Measurements from ENCODE around the gene MOG.

Gene MOG

GRCh38 chr6:29696147-29697125 is 39.5 kb downstream of the MOG start:
- Histone ChIP-seq H3K9me2 (replicated peaks; ENCODE audit: control insufficient read depth, low read length) (no peaks in the 10 kb centered on the region), H3K4me1 (ENCODE audit: control insufficient read depth, low read length) (no peaks in the 10 kb centered on the region), H3K79me2 (ENCODE audit: control insufficient read depth, low read length) (no peaks in the 10 kb centered on the region), H4K20me1 (ENCODE audit: control insufficient read depth, insufficient read depth, low read depth, low read length) (no peaks in the 10 kb centered on the region), H3K4me3 (ENCODE audit: low read length) (no peak overlapping the region), H3K4me2 (ENCODE audit: low read length) (no peak overlapping the region), H3K36me3 (ENCODE audit: control insufficient read depth, low read length) (no peaks in the 10 kb centered on the region), H3K27me3 (ENCODE audit: control insufficient read depth, low read length) (no peaks in the 10 kb centered on the region), H3K9me3 (ENCODE audit: control insufficient read depth, insufficient read depth, low read length) (no peaks in the 10 kb centered on the region), H3K27ac (ENCODE audit: low read depth, low read length) (no peak overlapping the region), H3F3A (ENCODE audit: control insufficient read depth, insufficient read depth) (no peaks in the 10 kb centered on the region)
- TF ChIP-seq, protein P1, sequence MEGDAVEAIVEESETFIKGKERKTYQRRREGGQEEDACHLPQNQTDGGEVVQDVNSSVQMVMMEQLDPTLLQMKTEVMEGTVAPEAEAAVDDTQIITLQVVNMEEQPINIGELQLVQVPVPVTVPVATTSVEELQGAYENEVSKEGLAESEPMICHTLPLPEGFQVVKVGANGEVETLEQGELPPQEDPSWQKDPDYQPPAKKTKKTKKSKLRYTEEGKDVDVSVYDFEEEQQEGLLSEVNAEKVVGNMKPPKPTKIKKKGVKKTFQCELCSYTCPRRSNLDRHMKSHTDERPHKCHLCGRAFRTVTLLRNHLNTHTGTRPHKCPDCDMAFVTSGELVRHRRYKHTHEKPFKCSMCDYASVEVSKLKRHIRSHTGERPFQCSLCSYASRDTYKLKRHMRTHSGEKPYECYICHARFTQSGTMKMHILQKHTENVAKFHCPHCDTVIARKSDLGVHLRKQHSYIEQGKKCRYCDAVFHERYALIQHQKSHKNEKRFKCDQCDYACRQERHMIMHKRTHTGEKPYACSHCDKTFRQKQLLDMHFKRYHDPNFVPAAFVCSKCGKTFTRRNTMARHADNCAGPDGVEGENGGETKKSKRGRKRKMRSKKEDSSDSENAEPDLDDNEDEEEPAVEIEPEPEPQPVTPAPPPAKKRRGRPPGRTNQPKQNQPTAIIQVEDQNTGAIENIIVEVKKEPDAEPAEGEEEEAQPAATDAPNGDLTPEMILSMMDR (IDR thresholded peaks at IDR 0.05; ENCODE audit: low read depth, low read length, poor library complexity, severe bottlenecking) = peak; percentile 56
- no peak for TF ChIP-seq EZH2phosphoT487 (IDR thresholded peaks at IDR 0.05; ENCODE audit: borderline replicate concordance, low read length)

DNA sequence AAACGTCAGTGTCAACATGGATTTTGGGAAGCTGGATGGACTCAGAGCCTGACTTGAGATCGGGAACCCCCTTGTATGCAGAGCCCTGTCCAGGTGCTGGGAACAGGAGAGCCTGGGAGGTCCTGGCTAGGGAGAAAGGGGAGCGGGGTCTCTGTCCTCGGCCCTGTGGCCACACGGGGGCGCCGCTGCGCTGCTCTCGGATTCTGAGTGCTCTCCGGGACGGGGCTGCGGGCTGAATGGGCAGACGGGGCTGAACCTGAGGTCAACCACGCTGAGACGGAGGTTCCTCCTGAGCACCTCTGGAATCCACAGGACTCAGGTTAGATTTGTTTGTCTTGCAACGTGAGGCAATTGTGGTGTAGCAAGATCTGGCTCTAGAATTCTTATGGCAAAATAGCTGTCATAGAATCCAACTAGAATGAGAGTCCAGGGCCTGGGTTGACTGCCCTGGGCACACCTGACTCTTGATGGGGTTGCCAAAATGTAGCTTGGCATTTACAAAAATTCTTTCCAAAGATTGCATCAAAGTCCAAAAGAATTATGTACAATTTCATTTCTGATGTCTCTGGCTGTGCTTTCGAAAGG is 45.7 kb downstream of the MOG start:
- TF ChIP-seq, protein P1 (IDR thresholded peaks at IDR 0.05; ENCODE audit: low read depth, low read length, poor library complexity, severe bottlenecking) = peak; percentile 76
- TF ChIP-seq EZH2phosphoT487 (IDR thresholded peaks at IDR 0.05; ENCODE audit: borderline replicate concordance, low read length) = no peak
- Histone ChIP-seq H3K9me2 (replicated peaks; ENCODE audit: control insufficient read depth, low read length) (no peaks in the 10 kb centered on the region), H3K36me3 (ENCODE audit: control insufficient read depth, low read length) (no peaks in the 10 kb centered on the region), H4K20me1 (ENCODE audit: control insufficient read depth, insufficient read depth, low read depth, low read length) (no peaks in the 10 kb centered on the region), H3K4me1 (ENCODE audit: control insufficient read depth, low read length) (no peaks in the 10 kb centered on the region), H3K4me2 (ENCODE audit: low read length) (no peak overlapping the region), H3K27ac (ENCODE audit: low read depth, low read length) (no peak overlapping the region), H3K9me3 (ENCODE audit: control insufficient read depth, insufficient read depth, low read length) (no peaks in the 10 kb centered on the region), H3K79me2 (ENCODE audit: control insufficient read depth, low read length) (no peaks in the 10 kb centered on the region), H3K4me3 (ENCODE audit: low read length) (no peak overlapping the region), H3K27me3 (ENCODE audit: control insufficient read depth, low read length) (peaks cover 14% of the 10 kb centered on the region), H3F3A (ENCODE audit: control insufficient read depth, insufficient read depth) (no peaks in the 10 kb centered on the region)

DNA sequence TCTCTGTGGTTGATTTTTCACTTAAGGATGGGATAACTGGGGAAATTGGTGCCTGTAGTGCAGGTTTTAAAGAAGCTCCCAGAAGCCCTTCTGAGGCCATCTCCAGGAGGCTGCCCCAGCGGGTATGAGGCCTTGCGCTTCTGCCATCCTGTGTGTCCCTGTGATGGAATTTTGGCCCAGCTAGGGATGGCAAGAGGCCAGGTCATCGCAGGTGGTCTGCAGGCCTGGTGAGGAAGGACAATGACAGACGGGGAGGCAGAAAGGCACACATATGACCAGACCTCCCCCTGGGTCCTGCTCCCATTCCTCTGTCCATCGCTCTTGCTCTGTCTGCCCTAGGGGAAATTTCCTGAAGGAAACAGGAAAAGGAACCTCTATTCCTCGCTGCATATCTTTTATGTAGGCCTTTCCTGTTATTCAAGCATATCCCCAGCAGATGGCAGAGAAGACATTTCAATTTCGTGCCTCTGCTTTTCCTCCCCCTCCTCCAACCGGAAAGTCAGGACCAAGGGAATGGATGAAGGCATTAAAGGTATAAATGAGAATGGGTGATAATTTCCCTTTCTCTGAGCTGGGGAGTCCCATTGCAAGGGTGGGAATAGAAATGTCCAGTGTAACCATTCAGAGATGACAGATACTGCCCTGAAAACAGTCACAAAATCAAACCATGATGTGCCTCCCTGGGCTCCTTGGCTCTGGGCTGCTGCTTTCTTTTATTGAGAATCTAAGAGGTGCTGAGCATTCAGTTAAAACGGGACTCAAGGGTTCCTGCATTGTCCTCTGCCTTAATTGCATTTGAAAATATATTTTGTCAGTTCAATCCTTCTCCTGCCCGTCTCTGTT is 48.7 kb downstream of the MOG start:
- H3K4me3 ChIP-seq (ENCODE audit: low read length) = no peak overlapping the region
- H3K4me1 ChIP-seq (ENCODE audit: control insufficient read depth, low read length) = peaks cover 10% of the 10 kb centered on the region
- no peaks in the 10 kb centered on the region for H3K36me3 ChIP-seq (ENCODE audit: control insufficient read depth, low read length)
- H3K4me2 ChIP-seq (ENCODE audit: low read length) = no peak overlapping the region
- no peaks in the 10 kb centered on the region for H3K9me2 ChIP-seq (replicated peaks; ENCODE audit: control insufficient read depth, low read length)
- H3K9me3 ChIP-seq (ENCODE audit: control insufficient read depth, insufficient read depth, low read length) = no peaks in the 10 kb centered on the region
- no peaks in the 10 kb centered on the region for H3K79me2 ChIP-seq (ENCODE audit: control insufficient read depth, low read length)
- no peak overlapping the region for H3K27ac ChIP-seq (ENCODE audit: low read depth, low read length)
- peaks cover 32% of the 10 kb centered on the region for H3K27me3 ChIP-seq (ENCODE audit: control insufficient read depth, low read length)
- no peaks in the 10 kb centered on the region for H3F3A ChIP-seq (ENCODE audit: control insufficient read depth, insufficient read depth)
- H4K20me1 ChIP-seq (ENCODE audit: control insufficient read depth, insufficient read depth, low read depth, low read length) = no peaks in the 10 kb centered on the region
- TF ChIP-seq, protein P1 (IDR thresholded peaks at IDR 0.05; ENCODE audit: low read depth, low read length, poor library complexity, severe bottlenecking) = peak; percentile 65
- TF ChIP-seq EZH2phosphoT487 (IDR thresholded peaks at IDR 0.05; ENCODE audit: borderline replicate concordance, low read length) = no peak
